GM21381 (cell line): ENCODE measurements around the gene HM13.
A peak's percentile ranks its signal among the peaks of the same experiment; 100 is the strongest.
"Not testable (repeated sequence)": the region's sequence is repeated elsewhere in the genome, so short reads cannot be mapped to it uniquely, and the experiment has no call there.

Experiments
- ATAC-seq: cut with Tn5 transposase; IDR thresholded peaks from one replicate; pipeline ENCODE4 v1.9.1; 2021; ENCODE audit warnings: mild to moderate bottlenecking, moderate library complexity; ENCODE audit not compliant: unreplicated experiment

The HM13 gene

DNA sequence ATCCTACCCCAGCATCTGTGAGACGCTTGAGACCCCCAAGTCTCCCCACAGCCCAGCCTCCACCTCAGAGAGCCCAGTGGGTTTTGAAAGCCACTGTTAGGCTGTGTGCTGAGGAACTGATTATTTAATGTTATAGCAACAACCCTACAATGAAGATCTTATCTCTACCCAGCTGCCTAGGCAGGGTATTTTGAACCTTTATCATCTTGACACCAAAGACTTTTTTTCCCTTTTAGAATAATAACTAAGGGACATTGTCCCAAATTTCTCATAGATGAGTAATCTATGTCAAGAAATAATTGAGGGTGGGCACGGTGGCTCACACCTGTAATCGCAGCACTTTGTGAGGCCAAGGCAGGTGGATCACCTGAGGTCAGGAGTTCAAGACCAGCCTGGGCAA lies 26.2 kb downstream of the HM13 start:
- no peak for ATAC-seq

DNA sequence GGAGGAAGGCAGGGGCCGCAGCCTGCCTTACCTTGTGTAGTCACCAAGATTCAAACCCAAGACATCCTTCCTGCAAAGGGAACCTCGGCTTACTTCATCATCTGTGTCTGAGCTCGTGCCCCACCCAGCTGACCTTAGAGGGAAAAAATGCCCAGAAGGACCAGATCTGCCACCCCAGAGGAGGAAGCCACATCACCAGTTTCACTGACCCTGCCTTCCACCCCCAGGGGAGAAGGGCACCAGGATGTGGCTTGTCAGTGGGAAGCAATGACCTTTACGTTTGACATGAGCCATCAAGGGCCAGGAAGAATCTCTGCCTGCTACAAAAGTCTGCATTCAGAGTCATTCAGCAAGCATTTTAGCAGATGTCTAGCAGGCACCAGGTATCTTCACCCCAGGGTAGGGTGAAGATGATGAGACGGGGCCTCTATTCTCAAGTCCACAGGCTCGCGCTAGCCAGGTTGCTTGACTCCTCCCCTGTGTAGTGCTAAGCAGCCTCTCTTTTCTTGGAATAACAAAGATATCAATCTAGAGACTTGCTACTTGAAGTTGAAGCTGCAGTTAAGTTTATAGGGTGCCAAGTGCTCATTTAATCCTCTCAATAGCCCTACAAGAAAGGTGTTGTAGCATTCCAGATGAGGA lies 28.1 kb downstream of the HM13 start:
- ATAC-seq = no peak

GRCh38 chr20:31542963-31543362 lies 28.7 kb downstream of the HM13 start:
- ATAC-seq = no peak

DNA sequence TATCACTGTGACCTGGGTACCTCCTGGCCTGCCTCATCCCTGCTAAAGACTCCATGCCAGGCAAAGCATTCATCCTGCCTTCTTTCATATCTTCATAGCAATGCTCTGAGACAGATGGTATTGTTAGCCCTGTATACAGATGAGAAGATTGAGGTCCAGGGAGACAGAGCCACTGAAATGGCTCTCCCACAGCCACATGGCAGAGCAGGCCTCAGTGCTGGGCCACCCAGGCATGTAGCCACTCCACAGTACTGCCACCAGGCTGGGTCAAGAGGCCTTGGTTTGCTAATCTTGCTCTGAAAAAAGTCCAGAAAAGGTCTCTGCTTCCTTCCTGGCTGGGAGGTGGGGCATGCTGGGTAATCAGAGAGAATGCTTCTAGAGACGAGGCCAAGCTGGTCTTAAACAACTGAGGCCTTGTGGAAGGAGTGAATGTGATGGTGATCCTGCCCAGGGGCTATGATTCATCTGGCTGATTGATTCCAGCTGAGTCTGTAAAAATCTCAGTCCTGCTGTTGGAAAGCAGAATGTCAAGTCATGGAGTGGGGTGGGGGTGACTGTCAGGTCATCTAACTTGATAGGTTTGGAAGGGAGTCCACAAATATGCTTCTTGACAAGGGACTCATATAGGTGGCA lies 29.8 kb downstream of the HM13 start:
- ATAC-seq = no peak

DNA sequence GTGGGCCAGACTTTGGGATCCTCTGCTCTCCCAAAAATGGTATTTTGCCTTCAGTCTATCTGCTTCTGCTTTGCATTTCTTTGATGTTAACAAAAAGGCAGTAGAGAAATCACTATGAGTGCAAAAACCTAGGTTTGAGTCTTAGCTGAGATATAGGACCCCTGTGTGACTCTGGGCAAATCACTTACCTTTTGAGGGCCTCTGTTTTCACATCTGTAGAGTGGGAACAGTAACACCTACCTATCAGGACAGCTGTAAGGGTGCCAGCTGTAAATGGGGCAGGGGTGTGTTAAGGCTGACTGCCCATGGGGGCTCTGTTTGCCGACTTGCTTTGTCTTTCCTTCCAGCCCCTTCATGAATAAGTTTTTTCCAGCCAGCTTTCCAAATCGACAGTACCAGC lies 30.4 kb downstream of the HM13 start:
- ATAC-seq = no peak

DNA sequence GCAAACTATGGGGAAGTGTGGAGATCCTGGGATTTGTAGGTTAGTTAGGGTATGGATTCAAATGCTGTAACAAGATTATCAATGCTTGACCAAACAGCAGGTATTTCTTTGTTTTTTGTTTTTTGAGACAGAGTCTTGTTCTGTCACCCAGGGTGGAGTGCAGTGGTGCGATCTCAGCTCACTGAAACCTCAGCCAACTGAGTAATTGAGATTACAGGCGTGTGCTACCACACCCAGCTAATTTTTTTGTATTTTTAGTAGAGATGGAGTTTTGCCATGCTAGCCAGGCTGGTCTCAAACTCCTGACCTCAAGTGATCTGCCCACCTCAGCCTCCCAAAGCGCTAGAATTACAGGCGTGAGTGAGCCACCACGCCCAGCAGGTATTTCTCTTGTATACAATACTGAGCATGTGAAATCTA lies 31.4 kb downstream of the HM13 start:
- not testable (repeated sequence) for ATAC-seq

DNA sequence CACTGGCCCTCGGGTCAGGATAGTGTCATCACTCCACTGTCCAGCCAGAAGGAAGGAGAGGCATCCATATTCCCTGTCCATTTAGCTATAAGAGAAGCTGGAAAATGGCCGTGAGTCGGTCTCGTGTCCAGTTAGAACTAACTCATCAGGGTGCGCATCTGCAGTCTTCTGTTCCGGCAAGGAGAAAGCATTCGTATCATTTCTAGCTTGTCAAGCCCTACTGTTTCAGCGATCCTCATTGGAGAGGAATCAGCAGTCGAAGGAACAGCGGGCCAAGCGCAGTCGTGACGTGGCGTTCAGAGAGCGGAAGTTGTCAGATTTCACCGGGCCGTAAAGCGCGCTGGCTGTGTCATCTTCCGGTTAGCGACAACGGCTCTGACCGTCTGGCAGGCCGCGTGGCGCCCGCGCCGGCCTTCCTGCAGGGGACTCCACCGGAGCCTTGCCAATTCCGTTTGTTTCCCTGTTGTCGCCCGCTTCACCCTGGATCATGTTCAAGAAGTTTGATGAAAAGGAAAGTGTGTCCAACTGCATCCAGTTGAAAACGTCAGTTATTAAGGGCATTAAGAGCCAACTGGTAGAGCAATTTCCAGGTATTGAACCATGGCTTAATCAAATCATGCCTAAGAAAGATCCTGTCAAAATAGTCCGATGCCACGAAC lies 32.9 kb downstream of the HM13 start:
- peak; percentile 71 for ATAC-seq

DNA sequence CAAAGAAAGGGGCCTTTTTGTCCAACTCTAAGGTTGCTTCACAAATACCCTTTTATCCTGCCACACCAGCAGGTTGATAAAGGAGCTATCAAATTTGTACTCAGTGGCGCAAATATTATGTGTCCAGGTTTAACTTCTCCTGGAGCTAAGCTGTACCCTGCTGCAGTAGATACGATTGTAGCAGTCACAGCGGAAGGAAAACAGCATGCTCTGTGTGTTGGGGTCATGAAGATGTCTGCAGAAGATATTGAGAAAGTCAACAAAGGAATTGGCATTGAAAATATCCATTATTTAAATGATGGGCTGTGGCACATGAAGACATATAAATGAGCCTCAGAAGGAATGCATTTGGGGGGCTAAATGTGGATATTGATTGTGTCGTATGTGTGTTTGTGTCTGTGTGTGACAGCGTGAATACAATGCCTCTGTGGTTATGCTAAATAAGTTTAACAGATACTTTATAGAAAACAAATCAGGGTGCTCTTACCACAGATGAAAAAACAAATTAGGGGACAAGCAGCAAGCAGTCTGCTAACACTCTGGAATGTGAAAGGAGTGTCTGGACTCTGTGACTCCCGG lies 33.6 kb downstream of the HM13 start:
- no peak for ATAC-seq

GRCh38 chr20:31548820-31549512 lies 34.7 kb downstream of the HM13 start:
- ATAC-seq = no peak

- ATAC-seq = no peak
Measured at GRCh38 chr20:31549513-31549880, 35.3 kb downstream of the HM13 start.

DNA sequence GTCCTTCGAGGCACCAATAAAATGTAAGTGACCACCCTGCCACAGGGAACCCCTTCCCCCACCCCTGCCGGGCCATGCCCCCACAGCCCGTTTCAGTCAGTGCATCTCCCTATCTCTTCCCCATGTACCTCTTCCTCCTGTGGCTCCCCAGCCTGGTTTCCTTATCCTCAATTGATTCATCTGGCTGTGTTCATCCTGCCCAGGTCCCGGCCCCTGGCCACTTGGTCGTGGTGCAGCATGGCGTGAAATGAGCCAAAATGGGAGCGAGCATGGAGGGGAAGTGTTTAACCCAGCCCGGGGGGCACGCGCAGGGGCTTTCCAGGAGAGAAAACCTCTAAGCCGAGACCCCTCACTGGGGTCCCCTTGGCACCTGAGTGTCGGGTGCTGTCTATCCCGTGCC lies 35.9 kb downstream of the HM13 start:
- ATAC-seq = no peak

- no peak for ATAC-seq
Measured at GRCh38 chr20:31551163-31552081, 37.2 kb downstream of the HM13 start.

- ATAC-seq = no peak
Measured at GRCh38 chr20:31555203-31555775, 41.0 kb downstream of the HM13 start.

DNA sequence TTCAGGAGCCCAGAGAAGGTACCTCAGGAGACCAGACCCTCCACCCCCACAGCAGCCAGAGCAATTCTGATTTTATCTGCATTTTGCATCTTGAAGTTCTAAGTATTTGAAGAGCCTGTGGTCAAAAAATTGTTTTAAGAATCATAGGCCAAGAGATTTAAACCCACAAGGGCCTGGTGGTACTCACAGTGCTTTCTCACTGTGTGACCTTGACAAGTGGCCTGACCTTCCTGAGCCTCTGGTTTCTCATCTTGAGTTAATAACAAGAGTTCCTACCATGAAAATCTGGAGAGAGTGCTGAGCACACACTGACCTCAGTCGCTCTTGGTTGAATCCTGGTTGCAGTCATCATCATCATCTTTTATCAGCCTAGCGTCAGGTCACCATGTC lies 45.5 kb downstream of the HM13 start:
- no peak for ATAC-seq

- ATAC-seq = no peak
Measured at GRCh38 chr20:31560094-31560745, 46.0 kb downstream of the HM13 start.

GRCh38 chr20:31560746-31561598 lies 46.7 kb downstream of the HM13 start:
- ATAC-seq = no peak

DNA sequence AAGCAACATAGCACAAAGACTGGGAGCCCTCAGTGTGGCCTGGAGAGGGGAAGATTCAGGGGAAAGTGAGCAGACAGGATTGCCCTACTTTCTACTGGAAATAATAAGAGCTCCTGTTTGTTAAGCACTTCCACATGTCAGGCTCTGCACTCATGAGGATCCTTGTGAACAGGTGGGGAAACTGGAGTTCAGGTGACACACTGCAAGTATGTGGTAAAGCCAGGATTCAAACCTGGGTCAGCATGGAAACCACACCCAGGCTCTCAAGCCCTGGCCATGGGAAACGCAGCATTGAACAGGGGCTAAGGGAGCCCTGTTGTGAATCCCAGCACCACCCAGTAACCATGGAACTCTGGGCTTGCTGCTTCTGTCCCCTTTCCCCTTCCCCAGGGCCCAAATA lies 48.0 kb downstream of the HM13 start:
- no peak for ATAC-seq

DNA sequence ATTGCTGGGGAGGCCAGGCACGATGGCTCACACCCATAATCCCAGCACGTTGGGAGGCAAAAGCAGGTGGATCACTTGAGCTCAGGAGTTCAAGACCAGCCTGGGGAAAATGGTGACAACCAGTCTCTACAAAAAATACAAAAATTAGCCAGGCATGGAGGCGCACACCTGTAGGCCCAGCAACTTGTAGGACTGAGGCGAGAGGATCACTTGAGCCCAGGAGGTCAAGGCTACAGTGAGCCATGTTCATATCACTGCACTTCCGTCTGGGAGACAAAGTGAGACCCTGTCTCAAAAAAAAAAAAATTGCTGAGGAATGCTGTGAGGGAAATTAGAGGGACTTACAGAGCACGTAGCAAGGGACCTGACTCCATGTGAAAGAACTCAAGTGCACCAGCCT lies 50.0 kb downstream of the HM13 start:
- no peak for ATAC-seq
